Breast epithelium (tissue), 3 donors: ENCODE measurements around the gene MYCN.

ENCODE experiments used
- POLR2A ChIP-seq: fragments of 450-650 bp; IDR thresholded peaks from one replicate; pipeline ENCODE4 v1.6.1; 2016; ENCODE audit warnings: antibody characterized with exemption, mild to moderate bottlenecking, moderate library complexity
- TF ChIP-seq, protein P1 (sequence below), 3 donors: fragments of 450-650 bp; IDR thresholded peaks; one replicate each; pipeline ENCODE4 v1.5.1; 2016 to 2017; ENCODE audit warnings: antibody characterized with exemption in 3 of 3, mild to moderate bottlenecking in 3 of 3, moderate library complexity in 3 of 3

DNA sequence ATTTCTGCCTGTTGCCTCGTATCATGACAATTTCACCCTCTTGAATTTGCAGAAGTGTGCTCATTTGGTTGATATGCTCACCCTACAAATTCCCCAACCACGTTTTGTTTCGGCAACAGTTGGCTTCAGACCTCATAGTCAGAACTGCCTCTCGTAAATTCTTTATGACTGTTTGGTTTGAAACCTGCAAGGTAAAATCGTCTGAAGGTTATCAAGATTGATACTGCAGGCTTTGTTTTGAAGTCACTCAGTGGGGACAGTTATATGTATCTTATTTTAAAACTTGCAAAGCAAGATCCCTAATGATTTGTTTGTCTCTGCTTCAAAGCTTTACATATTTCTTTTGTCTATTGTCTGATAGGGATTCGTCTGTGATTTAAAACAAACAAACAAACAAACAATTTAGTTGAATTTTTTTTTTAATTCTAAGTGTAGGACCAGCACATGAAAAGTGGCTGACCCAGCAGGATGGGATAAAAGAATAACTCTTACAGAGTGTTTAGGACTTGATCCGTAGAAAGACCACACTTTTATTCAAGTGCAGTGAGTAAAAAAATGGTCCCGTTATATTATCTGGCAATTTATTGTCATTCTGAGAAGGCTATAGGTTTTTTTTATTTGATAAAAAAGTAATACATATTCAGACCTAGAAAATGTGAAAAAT is 45.7 kb upstream of the MYCN start:
- TF ChIP-seq POLR2A, result no peak
- TF ChIP-seq, protein P1, sequence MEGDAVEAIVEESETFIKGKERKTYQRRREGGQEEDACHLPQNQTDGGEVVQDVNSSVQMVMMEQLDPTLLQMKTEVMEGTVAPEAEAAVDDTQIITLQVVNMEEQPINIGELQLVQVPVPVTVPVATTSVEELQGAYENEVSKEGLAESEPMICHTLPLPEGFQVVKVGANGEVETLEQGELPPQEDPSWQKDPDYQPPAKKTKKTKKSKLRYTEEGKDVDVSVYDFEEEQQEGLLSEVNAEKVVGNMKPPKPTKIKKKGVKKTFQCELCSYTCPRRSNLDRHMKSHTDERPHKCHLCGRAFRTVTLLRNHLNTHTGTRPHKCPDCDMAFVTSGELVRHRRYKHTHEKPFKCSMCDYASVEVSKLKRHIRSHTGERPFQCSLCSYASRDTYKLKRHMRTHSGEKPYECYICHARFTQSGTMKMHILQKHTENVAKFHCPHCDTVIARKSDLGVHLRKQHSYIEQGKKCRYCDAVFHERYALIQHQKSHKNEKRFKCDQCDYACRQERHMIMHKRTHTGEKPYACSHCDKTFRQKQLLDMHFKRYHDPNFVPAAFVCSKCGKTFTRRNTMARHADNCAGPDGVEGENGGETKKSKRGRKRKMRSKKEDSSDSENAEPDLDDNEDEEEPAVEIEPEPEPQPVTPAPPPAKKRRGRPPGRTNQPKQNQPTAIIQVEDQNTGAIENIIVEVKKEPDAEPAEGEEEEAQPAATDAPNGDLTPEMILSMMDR (IDR thresholded peaks at IDR 0.05), result no peak
